GM12878 (cell line): ENCODE data around the gene SNAI3. TPM values are rescaled to one million over a fixed set of nuclear protein-coding genes. Genes with fewer than 3 reads are reported as not detected.

Experiments
- CEBPZ ChIP-seq: fragments of 150-350 bp; IDR thresholded peaks from 2 replicates; pipeline ENCODE4 v1.6.1; 2016; ENCODE audit warnings: low read depth, low read length
- CHD1 ChIP-seq: IDR thresholded peaks from 2 replicates; pipeline ENCODE4 v1.6.1; 2012; ENCODE audit warnings: low read depth, low read length, improper control_type of control experiment
- CREM ChIP-seq: IDR thresholded peaks from 2 replicates; pipeline ENCODE4 v1.6.1; 2014; ENCODE audit warnings: antibody characterized with exemption, low read depth
- DPF2 ChIP-seq: fragments of 450-650 bp; IDR thresholded peaks from 2 replicates; pipeline ENCODE4 v1.6.1; 2017; ENCODE audit warnings: mild to moderate bottlenecking
- GABPA ChIP-seq: IDR thresholded peaks from 2 replicates; pipeline ENCODE4 v1.6.1; 2014; ENCODE audit warnings: antibody characterized with exemption, low read depth, mild to moderate bottlenecking, inconsistent platforms
- IRF4 ChIP-seq: IDR thresholded peaks from 2 replicates; pipeline ENCODE4 v1.6.1; 2011; ENCODE audit warnings: low read depth, low read length
- JUND ChIP-seq: IDR thresholded peaks from 2 replicates; pipeline ENCODE4 v1.6.1; 2012; ENCODE audit warnings: low read depth, mild to moderate bottlenecking, low read length, improper control_type of control experiment, moderate library complexity
- NR2F1 ChIP-seq: fragments of 450-650 bp; conservative IDR thresholded peaks from 2 replicates; pipeline ENCODE4 v1.6.1; 2017; ENCODE audit warnings: mild to moderate bottlenecking
- POLR2A ChIP-seq: IDR thresholded peaks from 2 replicates; pipeline ENCODE4 v1.6.1; 2011; ENCODE audit warnings: low read depth, mild to moderate bottlenecking, low read length
- RBBP5 ChIP-seq: fragments of 200-600 bp; sonication (generic); conservative IDR thresholded peaks from 2 replicates; pipeline ENCODE4 v1.6.1; 2016
- SMC3 ChIP-seq: IDR thresholded peaks from 2 replicates; pipeline ENCODE4 v1.6.1; 2011; ENCODE audit warnings: low read length, improper control_type of control experiment, borderline replicate concordance
- STAT3 ChIP-seq: IDR thresholded peaks from 2 replicates; pipeline ENCODE4 v1.6.1; 2011; ENCODE audit warnings: low read depth, low read length, improper control_type of control experiment
- TAF1 ChIP-seq: IDR thresholded peaks from 2 replicates; pipeline ENCODE4 v1.6.1; 2011; ENCODE audit warnings: mild to moderate bottlenecking, low read depth, low read length, borderline replicate concordance
- TARDBP ChIP-seq: IDR thresholded peaks from 2 replicates; pipeline ENCODE4 v1.6.1; 2016; ENCODE audit warnings: borderline replicate concordance
- ZBTB11 ChIP-seq: fragments of 450-650 bp; formaldehyde crosslinking; IDR thresholded peaks from 2 replicates; pipeline ENCODE4 v1.5.0; 2022; ENCODE audit warnings: mild to moderate bottlenecking, missing genetic modification characterization
- ZBTB4 ChIP-seq: fragments of 450-650 bp; formaldehyde crosslinking; IDR thresholded peaks from 2 replicates; pipeline ENCODE4 v1.4.0; 2022; ENCODE audit warnings: mild to moderate bottlenecking, moderate library complexity
- ZSCAN29 ChIP-seq: fragments of 450-650 bp; IDR thresholded peaks from 2 replicates; pipeline ENCODE4 v1.6.1; 2017; ENCODE audit warnings: mild to moderate bottlenecking, moderate library complexity
- polyA plus RNA-seq, 11 experiments: library from polyadenylated mRNA; depleted of rRNA in 4 of 11; unstranded in 6 of 11; stranded (reverse) in 5 of 11; fragments of >200 nt; fragmentation: Nextera tagmentation in 4 of 11; fragmentation: Illumina TruSeq in 1 of 11; extraction: Ambion mirVana in 4 of 11; extraction: Trizol in 1 of 11; gene quantifications; 1 replicate in 1 of 11; 2 replicates in 10 of 11; pipeline versions ENCODE4 v1.2.1 to v1.2.3, GENCODE V29; 2011 to 2016; ENCODE audit warnings: inconsistent platforms in 2 of 11, missing spikeins in 2 of 11, low read depth in 1 of 11
- total RNA-seq, 4 experiments: library from RNA; depleted of rRNA in 3 of 4; stranded (reverse); fragments of >200 nt in 3 of 4; fragmentation: Illumina TruSeq in 1 of 4; extraction: Trizol in 1 of 4; gene quantifications; 2 replicates each; pipeline versions ENCODE4 v1.2.1 to v1.2.3, GENCODE V29; 2013 to 2021
- TF ChIP-seq, protein P1 (sequence below): fragments of 450-650 bp; IDR thresholded peaks from 2 replicates; pipeline ENCODE4 v1.6.1; 2017; ENCODE audit warnings: borderline replicate concordance
- TF ChIP-seq, protein P2 (sequence below): fragments of 450-650 bp; IDR thresholded peaks from 2 replicates; pipeline ENCODE4 v1.6.1; 2016; ENCODE audit warnings: mild to moderate bottlenecking

The SNAI3 gene
- total and polyA plus RNA-seq, 10 of the 15 experiments (the other 5 are each of a cell fraction or from before 2014, with no cell fraction given), result 0.21 to 7.4 (median 3.0) TPM

DNA sequence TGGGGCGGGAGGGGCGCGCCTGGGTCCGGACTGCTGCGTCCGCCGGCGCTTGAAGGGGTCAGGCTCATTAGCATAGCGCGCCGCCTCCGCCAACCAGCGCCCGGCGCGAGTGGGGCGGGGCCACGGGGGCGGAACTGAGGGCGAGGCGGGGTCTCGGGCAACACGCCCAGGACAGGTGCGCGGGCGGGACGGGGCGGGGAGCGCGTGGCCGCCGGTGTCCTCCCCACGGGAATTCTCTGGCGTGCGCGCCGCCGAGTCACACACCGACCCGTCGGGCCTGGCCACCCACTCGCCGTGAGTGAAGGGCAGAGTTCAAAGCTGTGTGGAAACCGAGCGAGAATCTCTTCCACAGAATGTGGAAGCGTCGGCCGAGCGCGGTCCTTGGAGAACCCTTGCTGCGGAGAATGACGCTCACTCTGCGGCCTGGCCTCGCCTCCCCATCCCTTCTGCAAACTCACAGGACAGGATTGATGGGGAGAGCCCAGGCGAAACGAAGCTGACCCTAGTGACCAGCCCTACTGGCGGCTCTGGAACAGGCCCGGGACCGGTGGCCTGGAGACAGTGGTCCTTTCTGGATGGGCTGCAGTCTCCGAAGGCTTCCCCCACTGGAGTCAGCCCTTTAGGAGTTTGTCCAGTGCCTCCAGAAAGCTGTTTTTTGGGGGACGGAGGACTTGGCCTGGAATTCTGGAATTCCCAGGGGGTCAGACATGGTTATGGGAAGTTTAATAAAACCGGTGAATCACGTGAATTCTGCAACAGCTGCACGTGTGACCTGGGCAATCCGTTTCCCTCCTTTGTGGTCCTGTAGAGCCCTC, at the start of gene SNAI3 (continued):
- TF ChIP-seq ZBTB4 (CRISPR knock-in tag), result no peak
- TF ChIP-seq, protein P1, sequence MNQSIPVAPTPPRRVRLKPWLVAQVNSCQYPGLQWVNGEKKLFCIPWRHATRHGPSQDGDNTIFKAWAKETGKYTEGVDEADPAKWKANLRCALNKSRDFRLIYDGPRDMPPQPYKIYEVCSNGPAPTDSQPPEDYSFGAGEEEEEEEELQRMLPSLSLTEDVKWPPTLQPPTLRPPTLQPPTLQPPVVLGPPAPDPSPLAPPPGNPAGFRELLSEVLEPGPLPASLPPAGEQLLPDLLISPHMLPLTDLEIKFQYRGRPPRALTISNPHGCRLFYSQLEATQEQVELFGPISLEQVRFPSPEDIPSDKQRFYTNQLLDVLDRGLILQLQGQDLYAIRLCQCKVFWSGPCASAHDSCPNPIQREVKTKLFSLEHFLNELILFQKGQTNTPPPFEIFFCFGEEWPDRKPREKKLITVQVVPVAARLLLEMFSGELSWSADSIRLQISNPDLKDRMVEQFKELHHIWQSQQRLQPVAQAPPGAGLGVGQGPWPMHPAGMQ, result no peak
- TF ChIP-seq GABPA, result no peak
- no peak for TF ChIP-seq ZBTB11 (CRISPR knock-in tag)
- TF ChIP-seq POLR2A, result peak; percentile 51; the same call in 1 of the 2 replicates
- no peak for TF ChIP-seq IRF4
- TF ChIP-seq TAF1, result no peak
- TF ChIP-seq STAT3, result no peak
- no peak for TF ChIP-seq SMC3
- TF ChIP-seq CHD1, result no peak
- TF ChIP-seq JUND, result no peak
- TF ChIP-seq ZSCAN29, result no peak
- no peak for TF ChIP-seq RBBP5
- no peak; the same call in 1 of the 2 replicates for TF ChIP-seq NR2F1
- TF ChIP-seq TARDBP, result no peak
- TF ChIP-seq CEBPZ, result no peak
- 0 out of 2 replicates have a peak, but pooled peaks have one; percentile 56 for TF ChIP-seq DPF2
- TF ChIP-seq, protein P2, sequence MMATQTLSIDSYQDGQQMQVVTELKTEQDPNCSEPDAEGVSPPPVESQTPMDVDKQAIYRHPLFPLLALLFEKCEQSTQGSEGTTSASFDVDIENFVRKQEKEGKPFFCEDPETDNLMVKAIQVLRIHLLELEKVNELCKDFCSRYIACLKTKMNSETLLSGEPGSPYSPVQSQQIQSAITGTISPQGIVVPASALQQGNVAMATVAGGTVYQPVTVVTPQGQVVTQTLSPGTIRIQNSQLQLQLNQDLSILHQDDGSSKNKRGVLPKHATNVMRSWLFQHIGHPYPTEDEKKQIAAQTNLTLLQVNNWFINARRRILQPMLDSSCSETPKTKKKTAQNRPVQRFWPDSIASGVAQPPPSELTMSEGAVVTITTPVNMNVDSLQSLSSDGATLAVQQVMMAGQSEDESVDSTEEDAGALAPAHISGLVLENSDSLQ, result no peak
- TF ChIP-seq CREM, result no peak
